ENCODE data around the gene KIAA1671.

GRCh38 chr22:24981066-24981465, 28.6 kb downstream of the KIAA1671 start:
- TF ChIP-seq, protein P1, sequence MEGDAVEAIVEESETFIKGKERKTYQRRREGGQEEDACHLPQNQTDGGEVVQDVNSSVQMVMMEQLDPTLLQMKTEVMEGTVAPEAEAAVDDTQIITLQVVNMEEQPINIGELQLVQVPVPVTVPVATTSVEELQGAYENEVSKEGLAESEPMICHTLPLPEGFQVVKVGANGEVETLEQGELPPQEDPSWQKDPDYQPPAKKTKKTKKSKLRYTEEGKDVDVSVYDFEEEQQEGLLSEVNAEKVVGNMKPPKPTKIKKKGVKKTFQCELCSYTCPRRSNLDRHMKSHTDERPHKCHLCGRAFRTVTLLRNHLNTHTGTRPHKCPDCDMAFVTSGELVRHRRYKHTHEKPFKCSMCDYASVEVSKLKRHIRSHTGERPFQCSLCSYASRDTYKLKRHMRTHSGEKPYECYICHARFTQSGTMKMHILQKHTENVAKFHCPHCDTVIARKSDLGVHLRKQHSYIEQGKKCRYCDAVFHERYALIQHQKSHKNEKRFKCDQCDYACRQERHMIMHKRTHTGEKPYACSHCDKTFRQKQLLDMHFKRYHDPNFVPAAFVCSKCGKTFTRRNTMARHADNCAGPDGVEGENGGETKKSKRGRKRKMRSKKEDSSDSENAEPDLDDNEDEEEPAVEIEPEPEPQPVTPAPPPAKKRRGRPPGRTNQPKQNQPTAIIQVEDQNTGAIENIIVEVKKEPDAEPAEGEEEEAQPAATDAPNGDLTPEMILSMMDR (IDR thresholded peaks at IDR 0.05 in 8 of 11, conservative IDR thresholded peaks at IDR 0.05 in 3 of 11): no peak
- TF ChIP-seq POLR2A (IDR thresholded peaks at IDR 0.05) (no peak), POLR2AphosphoS5 (IDR thresholded peaks at IDR 0.05) (no peak)

Data from spleen (tissue), 7 donors.